GM20431 (cell line): ENCODE results near the gene KHDRBS1.
"Not testable (repeated sequence)": the region's sequence is repeated elsewhere in the genome, so short reads cannot be mapped to it uniquely, and the experiment has no call there.

Experiments used
- in situ Hi-C: fragments of 300-500 bp; cut with MseI, MboI; formaldehyde crosslinking; loops from one replicate; pipeline ENCODE4 v1.15.0; 2020; ENCODE audit warnings: low sequenced_read_pairs; ENCODE audit not compliant: unreplicated experiment

KHDRBS1 gene

GRCh38 chr1:32013386-32014198 is at the start of gene KHDRBS1:
KHDRBS1 (plus strand) TSS chr1:32013868; CDS start chr1:32013996, 128 bp downstream.
- in situ Hi-C loops, result no loop called here

- in situ Hi-C loops, result loop anchor here (25.0 kb wide), 1 partner anchor 309 kb away; no protein-coding TSS in a partner anchor
These were observed 42.8 kb upstream of the KHDRBS1 start for GRCh38 chr1:31970873-31971272.

- in situ Hi-C loops, result no loop called here
These were observed 37.3 kb upstream of the KHDRBS1 start for GRCh38 chr1:31976401-31976800.

GRCh38 chr1:31977385-31978131 is 36.1 kb upstream of the KHDRBS1 start:
- in situ Hi-C loops, result no loop called here

GRCh38 chr1:31978843-31979400 is 34.7 kb upstream of the KHDRBS1 start:
- in situ Hi-C loops, result no loop called here

GRCh38 chr1:31980835-31981455 is 32.7 kb upstream of the KHDRBS1 start:
- in situ Hi-C loops, result no loop called here

- in situ Hi-C loops, result no loop called here
These were observed 32.2 kb upstream of the KHDRBS1 start for GRCh38 chr1:31981456-31981839.

- in situ Hi-C loops, result no loop called here
These were observed 31.7 kb upstream of the KHDRBS1 start for GRCh38 chr1:31981972-31982371.

- in situ Hi-C loops, result no loop called here
These were observed 29.0 kb upstream of the KHDRBS1 start for GRCh38 chr1:31984419-31985347.

- in situ Hi-C loops, result no loop called here
These were observed 28.2 kb upstream of the KHDRBS1 start for GRCh38 chr1:31985430-31985829.

GRCh38 chr1:31987135-31987619 is 26.5 kb upstream of the KHDRBS1 start:
- in situ Hi-C loops, result no loop called here

- in situ Hi-C loops, result no loop called here
These were observed 23.7 kb upstream of the KHDRBS1 start for GRCh38 chr1:31989964-31990363.

- in situ Hi-C loops, result no loop called here
These were observed 22.5 kb upstream of the KHDRBS1 start for GRCh38 chr1:31991182-31991581.

- in situ Hi-C loops, result no loop called here
These were observed 18.4 kb upstream of the KHDRBS1 start for GRCh38 chr1:31995263-31995662.

GRCh38 chr1:31996121-31996520 is 17.5 kb upstream of the KHDRBS1 start:
- in situ Hi-C loops, result not testable (repeated sequence)

- in situ Hi-C loops, result no loop called here
These were observed 11.8 kb upstream of the KHDRBS1 start for GRCh38 chr1:32001863-32002262.

GRCh38 chr1:32002285-32002684 is 11.4 kb upstream of the KHDRBS1 start:
- in situ Hi-C loops, result not testable (repeated sequence)

- in situ Hi-C loops, result no loop called here
These were observed 8.1 kb upstream of the KHDRBS1 start for GRCh38 chr1:32005522-32005921.

- in situ Hi-C loops, result no loop called here
These were observed 6.1 kb upstream of the KHDRBS1 start for GRCh38 chr1:32007591-32007940.
